PFSK-1 (cell line): ENCODE measurements around the gene BEND6.

ENCODE experiments used
- FOXP2 ChIP-seq: optimal IDR thresholded peaks from 2 replicates; pipeline ENCODE3; 2011; ENCODE audit warnings: borderline replicate concordance, control low read depth, inconsistent platforms; ENCODE audit not compliant: insufficient read depth; ENCODE audit errors: extremely low read length, extremely low read depth
- POLR2AphosphoS5 ChIP-seq: IDR thresholded peaks from 2 replicates; pipeline ENCODE4 v1.6.1; 2012; ENCODE audit warnings: low read depth, mild to moderate bottlenecking, control low read depth, low read length, moderate library complexity
- REST ChIP-seq, 2 experiments: IDR thresholded peaks; 2 replicates each; pipeline versions ENCODE4 v1.6.1 to v1.8.0; 2011 to 2012; ENCODE audit warnings: low read depth in 2 of 2, low read length in 2 of 2, control low read depth in 1 of 2, inconsistent platforms in 1 of 2, mild to moderate bottlenecking in 1 of 2, moderate library complexity in 1 of 2; ENCODE audit not compliant: insufficient read depth in 1 of 2
- SIN3A ChIP-seq: IDR thresholded peaks from 2 replicates; pipeline ENCODE4 v1.6.1; 2012; ENCODE audit warnings: mild to moderate bottlenecking, low read length, moderate library complexity, borderline replicate concordance; ENCODE audit not compliant: insufficient read depth
- TAF1 ChIP-seq: IDR thresholded peaks from 2 replicates; pipeline ENCODE4 v1.6.1; 2012; ENCODE audit warnings: low read length, control low read depth, borderline replicate concordance; ENCODE audit not compliant: insufficient read depth

Gene BEND6

GRCh38 chr6:56946368-56946767, 8.5 kb upstream of the BEND6 start:
- TF ChIP-seq TAF1, result no peak
- TF ChIP-seq POLR2AphosphoS5, result no peak
- TF ChIP-seq REST (IDR thresholded peaks at IDR 0.05; ENCODE audit: insufficient read depth in 1 of 2, low read depth in 2 of 2, low read length in 2 of 2), result no peak
- TF ChIP-seq SIN3A, result no peak
- no peak for TF ChIP-seq FOXP2

- no peak for TF ChIP-seq REST (IDR thresholded peaks at IDR 0.05; ENCODE audit: insufficient read depth in 1 of 2, low read depth in 2 of 2, low read length in 2 of 2)
Observed at GRCh38 chr6:56947924-56948323, 7.0 kb upstream of the BEND6 start.

GRCh38 chr6:56949265-56949664, 5.6 kb upstream of the BEND6 start:
- no peak for TF ChIP-seq SIN3A
- TF ChIP-seq POLR2AphosphoS5, result no peak
- TF ChIP-seq FOXP2, result no peak
- no peak for TF ChIP-seq REST (IDR thresholded peaks at IDR 0.05; ENCODE audit: insufficient read depth in 1 of 2, low read depth in 2 of 2, low read length in 2 of 2)
- no peak for TF ChIP-seq TAF1

GRCh38 chr6:56949925-56950495, 4.9 kb upstream of the BEND6 start:
- no peak for TF ChIP-seq REST (IDR thresholded peaks at IDR 0.05; ENCODE audit: insufficient read depth in 1 of 2, low read depth in 2 of 2, low read length in 2 of 2)
- no peak for TF ChIP-seq FOXP2
- no peak for TF ChIP-seq POLR2AphosphoS5
- TF ChIP-seq SIN3A, result no peak
- TF ChIP-seq TAF1, result no peak
